ENCODE data around the gene POLR1H.

DNA sequence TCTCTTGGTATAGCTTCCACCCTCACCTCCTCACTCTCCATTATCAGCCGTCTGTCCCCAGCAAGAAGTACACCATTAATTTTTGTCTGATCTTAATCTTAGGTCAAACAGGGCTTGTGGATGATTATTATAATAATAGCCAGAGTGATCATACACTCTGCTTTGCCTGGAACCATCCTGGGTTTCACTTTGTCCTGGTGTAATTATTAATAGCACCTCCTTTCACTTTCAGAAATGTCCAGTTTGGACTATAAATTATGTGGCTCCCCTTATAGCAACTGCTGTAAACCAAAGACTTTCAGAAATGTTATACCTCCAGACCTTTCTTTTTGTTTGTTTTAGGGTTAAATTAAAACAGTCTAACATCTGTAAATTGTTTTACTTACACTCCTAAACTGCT is 52.8 kb downstream of the POLR1H start:
- TF ChIP-seq, protein P1, sequence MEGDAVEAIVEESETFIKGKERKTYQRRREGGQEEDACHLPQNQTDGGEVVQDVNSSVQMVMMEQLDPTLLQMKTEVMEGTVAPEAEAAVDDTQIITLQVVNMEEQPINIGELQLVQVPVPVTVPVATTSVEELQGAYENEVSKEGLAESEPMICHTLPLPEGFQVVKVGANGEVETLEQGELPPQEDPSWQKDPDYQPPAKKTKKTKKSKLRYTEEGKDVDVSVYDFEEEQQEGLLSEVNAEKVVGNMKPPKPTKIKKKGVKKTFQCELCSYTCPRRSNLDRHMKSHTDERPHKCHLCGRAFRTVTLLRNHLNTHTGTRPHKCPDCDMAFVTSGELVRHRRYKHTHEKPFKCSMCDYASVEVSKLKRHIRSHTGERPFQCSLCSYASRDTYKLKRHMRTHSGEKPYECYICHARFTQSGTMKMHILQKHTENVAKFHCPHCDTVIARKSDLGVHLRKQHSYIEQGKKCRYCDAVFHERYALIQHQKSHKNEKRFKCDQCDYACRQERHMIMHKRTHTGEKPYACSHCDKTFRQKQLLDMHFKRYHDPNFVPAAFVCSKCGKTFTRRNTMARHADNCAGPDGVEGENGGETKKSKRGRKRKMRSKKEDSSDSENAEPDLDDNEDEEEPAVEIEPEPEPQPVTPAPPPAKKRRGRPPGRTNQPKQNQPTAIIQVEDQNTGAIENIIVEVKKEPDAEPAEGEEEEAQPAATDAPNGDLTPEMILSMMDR (IDR thresholded peaks at IDR 0.05): no peak
- TF ChIP-seq POLR2A (IDR thresholded peaks at IDR 0.05) (no peak), EP300 (IDR thresholded peaks at IDR 0.05) (no peak)
